GM19463 (cell line): ENCODE data around the gene USP17L18.
"Not testable (repeated sequence)": the region's sequence is repeated elsewhere in the genome, so short reads cannot be mapped to it uniquely, and the experiment has no call there.

Experiments
- ATAC-seq: cut with Tn5 transposase; IDR thresholded peaks from one replicate; pipeline ENCODE4 v1.9.1; 2021; ENCODE audit warnings: mild to moderate bottlenecking, moderate library complexity; ENCODE audit not compliant: unreplicated experiment

USP17L18 gene, protein sequence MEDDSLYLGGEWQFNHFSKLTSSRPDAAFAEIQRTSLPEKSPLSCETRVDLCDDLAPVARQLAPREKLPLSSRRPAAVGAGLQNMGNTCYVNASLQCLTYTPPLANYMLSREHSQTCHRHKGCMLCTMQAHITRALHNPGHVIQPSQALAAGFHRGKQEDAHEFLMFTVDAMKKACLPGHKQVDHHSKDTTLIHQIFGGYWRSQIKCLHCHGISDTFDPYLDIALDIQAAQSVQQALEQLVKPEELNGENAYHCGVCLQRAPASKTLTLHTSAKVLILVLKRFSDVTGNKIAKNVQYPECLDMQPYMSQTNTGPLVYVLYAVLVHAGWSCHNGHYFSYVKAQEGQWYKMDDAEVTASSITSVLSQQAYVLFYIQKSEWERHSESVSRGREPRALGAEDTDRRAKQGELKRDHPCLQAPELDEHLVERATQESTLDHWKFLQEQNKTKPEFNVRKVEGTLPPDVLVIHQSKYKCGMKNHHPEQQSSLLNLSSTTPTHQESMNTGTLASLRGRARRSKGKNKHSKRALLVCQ

DNA sequence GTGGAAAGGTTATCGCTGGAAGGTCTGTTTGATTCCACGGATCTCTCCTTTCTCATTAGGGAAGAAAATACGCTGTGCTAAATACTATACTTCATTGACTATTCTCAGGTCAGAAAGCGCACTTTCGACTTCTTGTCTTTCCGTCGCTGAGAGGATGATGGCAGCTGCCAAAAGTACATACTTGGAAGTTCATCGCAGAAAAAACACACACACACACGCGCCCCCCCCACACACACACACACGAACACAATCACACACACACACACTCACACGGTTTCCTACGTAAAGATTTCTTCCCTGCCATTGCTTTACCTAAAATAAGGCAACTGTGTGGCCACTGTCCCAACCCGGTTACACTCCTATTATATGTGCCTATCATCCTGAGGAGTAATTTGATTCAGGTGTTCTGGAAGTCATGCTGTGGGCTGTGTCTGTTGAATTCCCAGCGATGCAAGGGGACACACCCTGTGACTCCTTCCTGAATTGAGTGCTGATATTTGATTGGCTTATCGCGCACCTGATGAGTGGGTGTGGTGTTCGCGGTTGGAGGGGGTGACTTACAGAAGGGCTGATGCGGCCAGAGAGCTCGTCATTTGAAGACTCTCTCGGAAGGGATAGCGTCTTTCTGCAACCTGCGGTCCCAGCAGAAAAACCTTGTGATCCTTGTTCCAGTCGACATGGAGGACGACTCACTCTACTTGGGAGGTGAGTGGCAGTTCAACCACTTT lies at the start of gene USP17L18:
USP17L18 (plus strand) TSS at position 678 of the 728 bp plus-strand sequence; CDS start at position 678, 0 bp downstream.
- ATAC-seq, result not testable (repeated sequence)

DNA sequence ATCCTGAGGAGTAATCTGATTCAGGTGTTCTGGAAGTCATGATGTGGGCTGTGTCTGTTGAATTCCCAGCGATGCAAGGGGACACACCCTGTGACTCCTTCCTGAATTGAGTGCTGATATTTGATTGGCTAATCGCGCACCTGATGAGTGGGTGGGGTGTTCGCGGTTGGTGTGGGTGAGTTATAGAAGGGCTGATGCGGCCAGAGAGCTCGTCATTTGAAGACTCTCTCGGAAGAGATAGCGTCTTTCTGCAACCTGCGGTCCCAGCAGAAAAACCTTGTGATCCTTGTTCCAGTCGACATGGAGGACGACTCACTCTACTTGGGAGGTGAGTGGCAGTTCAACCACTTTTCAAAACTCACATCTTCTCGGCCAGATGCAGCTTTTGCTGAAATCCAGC lies 38.1 kb upstream of the USP17L18 start, which contains the start of gene USP17L10:
USP17L10 (plus strand) TSS at position 301 of the 400 bp plus-strand sequence; CDS start at position 301, 0 bp downstream.
- ATAC-seq, result not testable (repeated sequence)

DNA sequence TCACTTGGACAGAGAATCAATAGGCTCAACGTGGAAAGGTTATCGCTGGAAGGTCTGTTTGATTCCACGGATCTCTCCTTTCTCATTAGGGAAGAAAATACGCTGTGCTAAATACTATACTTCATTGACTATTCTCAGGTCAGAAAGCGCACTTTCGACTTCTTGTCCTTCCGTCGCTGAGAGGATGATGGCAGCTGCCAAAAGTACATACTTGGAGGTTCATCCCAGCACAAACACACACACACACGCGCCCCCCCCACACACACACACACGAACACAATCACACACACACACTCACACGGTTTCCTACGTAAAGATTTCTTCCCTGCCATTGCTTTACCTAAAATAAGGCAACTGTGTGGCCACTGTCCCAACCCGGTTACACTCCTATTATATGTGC lies 33.7 kb upstream of the USP17L18 start:
- not testable (repeated sequence) for ATAC-seq

DNA sequence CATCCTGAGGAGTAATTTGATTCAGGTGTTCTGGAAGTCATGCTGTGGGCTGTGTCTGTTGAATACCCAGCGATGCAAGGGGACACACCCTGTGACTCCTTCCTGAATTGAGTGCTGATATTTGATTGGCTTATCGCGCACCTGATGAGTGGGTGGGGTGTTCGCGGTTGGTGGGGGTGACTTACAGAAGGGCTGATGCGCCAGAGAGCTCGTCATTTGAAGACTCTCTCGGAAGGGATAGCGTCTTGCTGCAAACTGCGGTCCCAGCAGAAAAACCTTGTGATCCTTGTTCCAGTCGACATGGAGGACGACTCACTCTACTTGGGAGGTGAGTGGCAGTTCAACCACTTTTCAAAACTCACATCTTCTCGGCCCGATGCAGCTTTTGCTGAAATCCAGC lies 33.3 kb upstream of the USP17L18 start, which contains the start of gene USP17L11:
USP17L11 (plus strand) TSS at position 301 of the 400 bp plus-strand sequence; CDS start at position 301, 0 bp downstream.
- ATAC-seq, result not testable (repeated sequence)

DNA sequence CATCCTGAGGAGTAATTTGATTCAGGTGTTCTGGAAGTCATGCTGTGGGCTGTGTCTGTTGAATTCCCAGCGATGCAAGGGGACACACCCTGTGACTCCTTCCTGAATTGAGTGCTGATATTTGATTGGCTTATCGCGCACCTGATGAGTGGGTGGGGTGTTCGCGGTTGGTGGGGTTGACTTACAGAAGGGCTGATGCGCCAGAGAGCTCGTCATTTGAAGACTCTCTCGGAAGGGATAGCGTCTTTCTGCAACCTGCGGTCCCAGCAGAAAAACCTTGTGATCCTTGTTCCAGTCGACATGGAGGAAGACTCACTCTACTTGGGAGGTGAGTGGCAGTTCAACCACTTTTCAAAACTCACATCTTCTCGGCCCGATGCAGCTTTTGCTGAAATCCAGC lies 28.6 kb upstream of the USP17L18 start, which contains the start of gene USP17L12:
USP17L12 (plus strand) TSS at position 301 of the 400 bp plus-strand sequence; CDS start at position 301, 0 bp downstream.
- ATAC-seq, result not testable (repeated sequence)

DNA sequence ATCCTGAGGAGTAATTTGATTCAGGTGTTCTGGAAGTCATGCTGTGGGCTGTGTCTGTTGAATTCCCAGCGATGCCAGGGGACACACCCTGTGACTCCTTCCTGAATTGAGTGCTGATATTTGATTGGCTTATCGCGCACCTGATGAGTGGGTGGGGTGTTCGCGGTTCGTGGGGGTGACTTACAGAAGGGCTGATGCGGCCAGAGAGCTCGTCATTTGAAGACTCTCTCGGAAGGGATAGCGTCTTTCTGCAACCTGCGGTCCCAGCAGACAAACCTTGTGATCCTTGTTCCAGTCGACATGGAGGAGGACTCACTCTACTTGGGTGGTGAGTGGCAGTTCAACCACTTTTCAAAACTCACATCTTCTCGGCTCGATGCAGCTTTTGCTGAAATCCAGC lies 23.8 kb upstream of the USP17L18 start, which contains the start of gene USP17L13:
USP17L13 (plus strand) TSS at position 301 of the 400 bp plus-strand sequence; CDS start at position 301, 0 bp downstream.
- not testable (repeated sequence) for ATAC-seq

DNA sequence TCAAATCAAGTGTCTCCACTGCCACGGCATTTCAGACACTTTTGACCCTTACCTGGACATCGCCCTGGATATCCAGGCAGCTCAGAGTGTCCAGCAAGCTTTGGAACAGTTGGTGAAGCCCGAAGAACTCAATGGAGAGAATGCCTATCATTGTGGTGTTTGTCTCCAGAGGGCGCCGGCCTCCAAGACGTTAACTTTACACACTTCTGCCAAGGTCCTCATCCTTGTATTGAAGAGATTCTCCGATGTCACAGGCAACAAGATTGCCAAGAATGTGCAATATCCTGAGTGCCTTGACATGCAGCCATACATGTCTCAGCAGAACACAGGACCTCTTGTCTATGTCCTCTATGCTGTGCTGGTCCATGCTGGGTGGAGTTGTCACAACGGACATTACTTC lies 18.2 kb upstream of the USP17L18 start:
- not testable (repeated sequence) for ATAC-seq

DNA sequence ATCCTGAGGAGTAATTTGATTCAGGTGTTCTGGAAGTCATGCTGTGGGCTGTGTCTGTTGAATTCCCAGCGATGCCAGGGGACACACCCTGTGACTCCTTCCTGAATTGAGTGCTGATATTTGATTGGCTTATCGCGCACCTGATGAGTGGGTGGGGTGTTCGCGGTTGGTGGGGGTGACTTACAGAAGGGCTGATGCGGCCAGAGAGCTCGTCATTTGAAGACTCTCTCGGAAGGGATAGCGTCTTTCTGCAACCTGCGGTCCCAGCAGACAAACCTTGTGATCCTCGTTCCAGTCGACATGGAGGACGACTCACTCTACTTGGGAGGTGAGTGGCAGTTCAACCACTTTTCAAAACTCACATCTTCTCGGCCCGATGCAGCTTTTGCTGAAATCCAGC lies 14.3 kb upstream of the USP17L18 start, which contains the start of gene USP17L15:
USP17L15 (plus strand) TSS at position 301 of the 400 bp plus-strand sequence; CDS start at position 301, 0 bp downstream.
- ATAC-seq, result not testable (repeated sequence)

DNA sequence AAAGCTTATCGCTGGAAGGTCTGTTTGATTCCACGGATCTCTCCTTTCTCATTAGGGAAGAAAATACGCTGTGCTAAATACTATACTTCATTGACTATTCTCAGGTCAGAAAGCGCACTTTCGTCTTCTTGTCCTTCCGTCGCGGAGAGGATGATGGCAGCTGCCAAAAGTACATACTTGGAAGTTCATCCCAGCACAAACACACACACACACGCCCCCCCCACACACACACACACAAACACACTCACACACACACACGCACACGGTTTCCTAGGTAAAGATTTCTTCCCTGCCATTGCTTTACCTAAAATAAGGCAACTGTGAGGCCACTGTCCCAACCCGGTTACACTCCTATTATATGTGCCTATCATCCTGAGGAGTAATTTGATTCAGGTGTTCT lies 10.0 kb upstream of the USP17L18 start:
- not testable (repeated sequence) for ATAC-seq

DNA sequence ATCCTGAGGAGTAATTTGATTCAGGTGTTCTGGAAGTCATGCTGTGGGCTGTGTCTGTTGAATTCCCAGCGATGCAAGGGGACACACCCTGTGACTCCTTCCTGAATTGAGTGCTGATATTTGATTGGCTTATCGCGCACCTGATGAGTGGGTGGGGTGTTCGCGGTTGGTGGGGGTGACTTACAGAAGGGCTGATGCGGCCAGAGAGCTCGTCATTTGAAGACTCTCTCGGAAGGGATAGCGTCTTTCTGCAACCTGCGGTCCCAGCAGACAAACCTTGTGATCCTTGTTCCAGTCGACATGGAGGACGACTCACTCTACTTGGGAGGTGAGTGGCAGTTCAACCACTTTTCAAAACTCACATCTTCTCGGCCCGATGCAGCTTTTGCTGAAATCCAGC lies 4.9 kb upstream of the USP17L18 start, which contains the start of gene USP17L17:
USP17L17 (plus strand) TSS at position 301 of the 400 bp plus-strand sequence; CDS start at position 301, 0 bp downstream.
- ATAC-seq, result not testable (repeated sequence)

DNA sequence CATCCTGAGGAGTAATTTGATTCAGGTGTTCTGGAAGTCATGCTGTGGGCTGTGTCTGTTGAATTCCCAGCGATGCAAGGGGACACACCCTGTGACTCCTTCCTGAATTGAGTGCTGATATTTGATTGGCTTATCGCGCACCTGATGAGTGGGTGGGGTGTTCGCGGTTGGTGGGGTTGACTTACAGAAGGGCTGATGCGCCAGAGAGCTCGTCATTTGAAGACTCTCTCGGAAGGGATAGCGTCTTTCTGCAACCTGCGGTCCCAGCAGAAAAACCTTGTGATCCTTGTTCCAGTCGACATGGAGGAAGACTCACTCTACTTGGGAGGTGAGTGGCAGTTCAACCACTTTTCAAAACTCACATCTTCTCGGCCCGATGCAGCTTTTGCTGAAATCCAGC lies 4.6 kb downstream of the USP17L18 start, which contains the start of gene USP17L19:
USP17L19 (plus strand) TSS at position 301 of the 400 bp plus-strand sequence; CDS start at position 301, 0 bp downstream.
- ATAC-seq, result not testable (repeated sequence)

DNA sequence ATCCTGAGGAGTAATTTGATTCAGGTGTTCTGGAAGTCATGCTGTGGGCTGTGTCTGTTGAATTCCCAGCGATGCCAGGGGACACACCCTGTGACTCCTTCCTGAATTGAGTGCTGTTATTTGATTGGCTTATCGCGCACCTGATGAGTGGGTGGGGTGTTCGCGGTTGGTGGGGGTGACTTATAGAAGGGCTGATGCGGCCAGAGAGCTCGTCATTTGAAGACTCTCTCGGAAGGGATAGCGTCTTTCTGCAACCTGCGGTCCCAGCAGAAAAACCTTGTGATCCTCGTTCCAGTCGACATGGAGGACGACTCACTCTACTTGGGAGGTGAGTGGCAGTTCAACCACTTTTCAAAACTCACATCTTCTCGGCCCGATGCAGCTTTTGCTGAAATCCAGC lies 9.4 kb downstream of the USP17L18 start, which contains the start of gene USP17L20:
USP17L20 (plus strand) TSS at position 301 of the 400 bp plus-strand sequence; CDS start at position 301, 0 bp downstream.
- not testable (repeated sequence) for ATAC-seq

DNA sequence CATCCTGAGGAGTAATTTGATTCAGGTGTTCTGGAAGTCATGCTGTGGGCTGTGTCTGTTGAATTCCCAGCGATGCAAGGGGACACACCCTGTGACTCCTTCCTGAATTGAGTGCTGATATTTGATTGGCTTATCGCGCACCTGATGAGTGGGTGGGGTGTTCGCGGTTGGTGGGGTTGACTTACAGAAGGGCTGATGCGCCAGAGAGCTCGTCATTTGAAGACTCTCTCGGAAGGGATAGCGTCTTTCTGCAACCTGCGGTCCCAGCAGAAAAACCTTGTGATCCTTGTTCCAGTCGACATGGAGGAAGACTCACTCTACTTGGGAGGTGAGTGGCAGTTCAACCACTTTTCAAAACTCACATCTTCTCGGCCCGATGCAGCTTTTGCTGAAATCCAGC lies 14.1 kb downstream of the USP17L18 start, which contains the start of gene USP17L21:
USP17L21 (plus strand) TSS at position 301 of the 400 bp plus-strand sequence; CDS start at position 301, 0 bp downstream.
- ATAC-seq, result not testable (repeated sequence)

DNA sequence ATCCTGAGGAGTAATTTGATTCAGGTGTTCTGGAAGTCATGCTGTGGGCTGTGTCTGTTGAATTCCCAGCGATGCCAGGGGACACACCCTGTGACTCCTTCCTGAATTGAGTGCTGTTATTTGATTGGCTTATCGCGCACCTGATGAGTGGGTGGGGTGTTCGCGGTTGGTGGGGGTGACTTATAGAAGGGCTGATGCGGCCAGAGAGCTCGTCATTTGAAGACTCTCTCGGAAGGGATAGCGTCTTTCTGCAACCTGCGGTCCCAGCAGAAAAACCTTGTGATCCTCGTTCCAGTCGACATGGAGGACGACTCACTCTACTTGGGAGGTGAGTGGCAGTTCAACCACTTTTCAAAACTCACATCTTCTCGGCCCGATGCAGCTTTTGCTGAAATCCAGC lies 18.9 kb downstream of the USP17L18 start, which contains the start of gene USP17L22:
USP17L22 (plus strand) TSS at position 301 of the 400 bp plus-strand sequence; CDS start at position 301, 0 bp downstream.
- ATAC-seq, result not testable (repeated sequence)

DNA sequence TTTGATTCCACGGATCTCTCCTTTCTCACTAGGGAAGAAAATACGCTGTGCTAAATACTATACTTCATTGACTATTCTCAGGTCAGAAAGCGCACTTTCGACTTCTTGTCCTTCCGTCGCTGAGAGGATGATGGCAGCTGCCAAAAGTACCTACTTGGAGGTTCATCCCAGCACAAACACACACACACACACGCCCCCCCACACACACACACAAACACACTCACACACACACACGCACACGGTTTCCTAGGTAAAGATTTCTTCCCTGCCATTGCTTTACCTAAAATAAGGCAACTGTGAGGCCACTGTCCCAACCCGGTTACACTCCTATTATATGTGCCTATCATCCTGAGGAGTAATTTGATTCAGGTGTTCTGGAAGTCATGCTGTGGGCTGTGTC lies 23.3 kb downstream of the USP17L18 start:
- ATAC-seq, result not testable (repeated sequence)
